HL-60 (cell line): ENCODE measurements around the gene CHD9.

ENCODE experiments used
- CTCF ChIP-seq: IDR thresholded peaks from one replicate; pipeline ENCODE4 v1.5.1; 2011; ENCODE audit warnings: low read length, control low read depth, inconsistent platforms; ENCODE audit not compliant: insufficient read depth
- GABPA ChIP-seq: IDR thresholded peaks from 2 replicates; pipeline ENCODE4 v1.6.1; 2012; ENCODE audit warnings: low read depth
- POLR2AphosphoS5 ChIP-seq: IDR thresholded peaks from 2 replicates; pipeline ENCODE4 v1.6.1; 2012; ENCODE audit warnings: low read depth
- REST ChIP-seq: IDR thresholded peaks from 2 replicates; pipeline ENCODE4 v1.6.1; 2012; ENCODE audit warnings: low read depth; ENCODE audit not compliant: insufficient replicate concordance

GRCh38 chr16:53209877-53210276 lies 155.1 kb downstream of the CHD9 start:
- TF ChIP-seq CTCF (no peak), REST (no peak), POLR2AphosphoS5 (no peak), GABPA (no peak)
